HG03521 (cell line): ENCODE results near the gene TPRN.

ENCODE experiments used
- ATAC-seq: cut with Tn5 transposase; IDR thresholded peaks from one replicate; pipeline ENCODE4 v1.9.1; 2021; ENCODE audit warnings: mild to moderate bottlenecking, moderate library complexity; ENCODE audit not compliant: unreplicated experiment

TPRN gene

DNA sequence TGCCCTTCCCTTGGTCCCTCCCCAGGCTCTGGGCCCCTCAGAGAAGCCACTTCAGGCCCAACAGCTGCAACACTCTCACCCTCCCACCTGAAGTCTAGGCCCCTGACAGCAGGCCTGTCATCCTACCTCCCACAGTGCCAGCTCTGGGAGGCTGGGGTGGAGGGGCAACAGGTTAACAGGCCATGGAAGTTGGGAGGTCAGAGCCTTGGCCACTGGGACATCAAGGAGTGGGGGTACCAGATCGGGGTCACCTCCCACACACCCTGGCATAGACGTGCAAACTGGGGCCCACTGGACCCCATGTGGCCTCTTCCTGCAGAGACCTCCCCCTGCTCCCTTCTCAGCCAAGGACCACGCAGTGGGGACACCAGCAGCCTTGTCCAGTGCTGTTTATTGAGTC lies 9.3 kb downstream of the TPRN start:
- ATAC-seq: no peak

DNA sequence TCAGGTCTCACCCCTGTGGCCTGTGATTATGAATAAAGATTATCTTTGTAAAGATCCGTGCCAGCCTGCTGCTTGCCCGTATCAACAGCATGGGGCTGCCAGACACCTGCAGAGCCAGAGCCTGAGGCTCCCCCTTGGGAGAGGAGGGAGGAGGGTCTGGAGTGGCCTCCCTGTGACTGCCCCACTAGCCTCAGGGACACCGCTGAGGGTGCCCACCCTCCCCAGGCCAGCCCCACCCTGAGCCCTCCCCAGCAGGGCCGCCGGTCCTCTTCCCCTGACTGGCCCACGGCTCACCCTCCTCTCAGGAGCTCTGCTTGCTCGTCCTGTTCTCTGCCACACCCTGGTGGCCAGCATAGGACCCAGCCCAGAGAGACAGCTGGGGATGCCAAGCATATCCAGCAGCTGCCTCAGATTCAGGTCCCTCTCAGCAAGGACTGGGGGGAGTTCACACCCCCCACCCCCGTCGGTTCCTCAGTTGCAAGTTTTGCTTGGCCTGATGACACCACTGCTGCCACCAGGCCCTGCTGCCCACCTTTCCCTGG lies 10.2 kb downstream of the TPRN start:
- ATAC-seq: no peak

DNA sequence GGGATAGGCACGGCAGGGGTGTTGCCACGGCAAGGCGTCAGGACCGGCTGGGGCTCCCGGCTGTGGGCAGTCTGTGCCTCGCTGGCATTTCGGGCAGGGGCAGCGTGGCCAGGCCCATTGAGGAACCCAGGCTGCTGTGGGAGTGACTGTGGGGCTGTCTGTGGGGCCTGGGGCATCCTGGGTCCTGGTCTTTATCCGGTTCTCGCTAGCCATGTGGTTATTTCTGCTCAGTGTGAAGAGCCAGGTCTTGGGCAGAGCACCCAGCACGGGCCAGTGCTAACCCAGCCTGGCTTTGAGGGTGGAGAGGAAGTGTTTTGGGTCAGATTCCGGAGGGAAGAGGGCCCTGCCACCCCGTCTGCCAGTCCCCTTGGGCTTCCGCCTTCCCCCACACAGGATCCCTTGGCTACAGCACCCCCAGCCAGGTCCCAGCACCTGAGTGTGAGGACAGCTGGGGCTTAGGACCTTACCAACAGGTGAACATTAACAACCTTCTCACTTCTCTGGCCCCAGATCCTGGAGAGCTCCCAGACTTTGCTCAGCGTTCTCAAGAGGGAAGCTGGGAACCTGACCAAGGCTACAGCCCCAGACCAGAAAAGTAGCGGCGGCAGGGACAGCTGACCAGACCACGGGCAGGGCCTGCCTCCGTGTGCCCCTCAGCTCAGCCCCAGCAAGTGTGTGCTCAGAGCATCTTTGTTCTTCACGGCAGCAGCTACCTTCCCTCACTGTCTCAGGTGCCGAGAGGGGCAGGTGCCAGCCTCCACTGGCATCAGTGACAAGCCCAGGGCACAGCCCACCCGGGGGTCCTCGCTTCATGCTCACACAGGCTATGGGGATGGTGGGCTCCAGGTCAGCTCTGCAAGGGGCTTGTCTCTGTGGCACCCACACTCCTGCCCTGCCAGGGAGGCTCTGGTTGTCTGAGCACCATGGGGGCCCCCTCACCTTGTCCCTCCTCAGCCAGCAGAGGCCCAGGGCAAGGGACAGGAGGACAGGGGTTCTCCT lies 10.9 kb downstream of the TPRN start:
- ATAC-seq: no peak

DNA sequence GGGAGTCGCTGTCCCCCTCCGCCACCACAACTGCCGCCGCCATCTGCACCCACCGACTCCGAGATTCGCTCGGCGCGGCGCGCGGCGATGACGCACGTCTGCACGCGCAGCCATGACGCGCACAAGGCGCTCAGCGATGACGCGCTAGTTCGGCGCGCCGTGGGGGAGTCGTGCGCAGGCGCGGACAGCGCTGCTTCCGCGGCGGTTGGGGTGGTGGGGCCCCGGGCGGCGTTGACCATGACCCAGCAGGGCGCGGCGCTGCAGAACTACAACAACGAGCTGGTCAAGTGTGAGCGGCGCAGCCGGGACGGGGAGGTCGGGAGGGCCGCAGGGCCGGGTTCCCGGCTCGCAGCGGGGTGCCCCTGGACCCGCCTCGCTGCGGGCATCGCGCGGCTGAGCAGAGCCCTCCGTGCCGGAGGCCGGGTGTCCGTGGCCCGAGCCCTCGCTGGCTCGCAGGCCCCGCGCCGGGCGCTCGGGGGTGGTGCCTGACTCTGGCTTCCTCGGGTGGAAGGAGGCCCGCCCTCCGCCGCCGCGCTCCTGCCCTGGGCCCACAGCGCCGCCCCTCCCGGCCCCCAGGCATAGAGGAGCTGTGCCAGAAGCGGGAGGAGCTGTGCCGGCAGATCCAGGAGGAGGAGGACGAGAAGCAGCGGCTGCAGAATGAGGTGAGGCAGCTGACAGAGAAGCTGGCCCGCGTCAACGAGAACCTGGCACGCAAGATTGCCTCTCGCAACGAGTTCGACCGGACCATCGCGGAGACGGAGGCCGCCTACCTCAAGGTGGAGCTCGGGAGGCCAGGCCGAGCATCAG lies 11.8 kb downstream of the TPRN start, which contains the start of the genes ANAPC2 and SSNA1:
TSS of gene ANAPC2 (minus strand) at position 71 of the 807 bp plus-strand sequence. CDS start at position 43, 28 bp downstream.
TSS of gene SSNA1 (plus strand) at position 187 of the 807 bp plus-strand sequence. CDS start at position 238, 51 bp downstream.
- ATAC-seq: peak; percentile 76

DNA sequence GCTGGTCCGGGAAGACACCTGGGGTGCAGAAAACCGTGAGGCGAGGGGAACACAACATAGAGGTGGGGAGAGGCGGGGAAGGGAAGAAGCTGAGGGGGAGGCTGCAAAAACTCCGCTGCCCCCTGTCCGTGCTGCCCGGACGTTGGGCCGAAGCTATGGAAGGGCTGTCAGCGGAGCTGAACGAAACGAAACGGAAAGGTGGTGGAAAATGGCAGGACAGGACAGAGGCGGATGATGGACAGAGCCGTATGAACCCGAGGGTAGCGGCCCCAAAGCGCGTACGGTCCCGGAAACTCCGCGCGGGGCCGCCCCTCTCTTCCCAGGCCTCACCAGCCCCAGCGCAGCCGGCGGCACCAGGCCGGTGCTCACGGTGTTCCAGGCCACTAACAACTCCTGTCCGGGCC lies 12.5 kb downstream of the TPRN start:
- peak; percentile 2 for ATAC-seq

DNA sequence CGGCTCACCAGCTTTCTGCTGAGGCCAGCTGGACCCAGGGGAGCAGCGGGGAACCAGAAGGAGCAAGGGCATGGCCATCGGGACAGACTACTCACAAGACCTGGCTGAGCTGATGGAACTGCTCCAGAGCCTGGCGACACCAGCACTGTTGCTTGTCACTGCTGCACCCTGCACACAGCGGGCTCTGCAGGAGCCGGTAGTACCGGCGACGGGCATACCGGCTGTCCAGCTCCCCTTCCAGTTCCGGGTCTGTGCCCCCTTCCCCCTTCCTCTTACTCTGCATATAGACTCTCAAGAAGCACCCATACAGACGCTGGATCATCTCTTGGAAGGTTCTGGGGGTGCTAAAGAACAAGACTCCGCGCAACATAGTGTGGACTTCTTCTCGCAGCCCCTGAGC lies 13.2 kb downstream of the TPRN start:
- ATAC-seq: no peak

DNA sequence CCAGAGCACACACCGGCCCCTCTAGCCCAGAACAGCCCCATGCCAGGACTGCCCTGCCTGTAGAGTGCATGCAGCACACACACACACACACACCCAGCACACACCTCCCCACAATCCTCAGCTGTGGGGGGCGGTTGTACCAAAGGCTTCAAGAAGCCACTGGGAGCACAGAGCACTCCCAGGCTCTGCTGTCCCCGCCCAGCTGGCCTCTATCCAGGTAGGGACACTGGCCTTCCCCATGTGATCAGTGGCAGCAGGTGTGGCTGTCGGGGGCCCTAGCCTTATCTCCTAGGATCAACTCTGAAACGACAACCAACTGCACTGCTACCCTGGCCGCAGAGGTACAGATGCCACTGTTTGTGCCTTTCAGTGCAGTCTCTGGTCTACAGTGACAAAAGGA lies 14.2 kb downstream of the TPRN start:
- no peak for ATAC-seq

DNA sequence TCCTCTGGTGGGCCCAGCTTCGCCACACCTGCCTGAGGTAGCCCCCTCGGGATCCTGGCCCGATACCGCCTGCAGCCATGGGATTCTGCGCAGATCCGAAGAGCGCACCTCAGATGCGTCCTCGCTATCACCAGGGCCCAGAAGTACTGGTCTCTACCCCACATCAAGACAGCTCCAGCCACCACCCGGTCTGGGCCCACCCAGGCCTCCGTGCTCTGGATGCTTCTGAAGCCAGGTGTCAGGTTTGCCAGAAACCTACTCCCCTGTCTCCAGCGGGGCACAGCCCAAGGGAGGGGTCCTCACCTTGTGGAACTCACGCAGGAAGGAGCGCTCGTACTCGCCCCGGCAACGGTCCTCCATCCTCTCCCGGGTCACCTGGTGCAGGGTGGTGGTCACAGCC lies 14.6 kb downstream of the TPRN start:
- ATAC-seq: no peak

DNA sequence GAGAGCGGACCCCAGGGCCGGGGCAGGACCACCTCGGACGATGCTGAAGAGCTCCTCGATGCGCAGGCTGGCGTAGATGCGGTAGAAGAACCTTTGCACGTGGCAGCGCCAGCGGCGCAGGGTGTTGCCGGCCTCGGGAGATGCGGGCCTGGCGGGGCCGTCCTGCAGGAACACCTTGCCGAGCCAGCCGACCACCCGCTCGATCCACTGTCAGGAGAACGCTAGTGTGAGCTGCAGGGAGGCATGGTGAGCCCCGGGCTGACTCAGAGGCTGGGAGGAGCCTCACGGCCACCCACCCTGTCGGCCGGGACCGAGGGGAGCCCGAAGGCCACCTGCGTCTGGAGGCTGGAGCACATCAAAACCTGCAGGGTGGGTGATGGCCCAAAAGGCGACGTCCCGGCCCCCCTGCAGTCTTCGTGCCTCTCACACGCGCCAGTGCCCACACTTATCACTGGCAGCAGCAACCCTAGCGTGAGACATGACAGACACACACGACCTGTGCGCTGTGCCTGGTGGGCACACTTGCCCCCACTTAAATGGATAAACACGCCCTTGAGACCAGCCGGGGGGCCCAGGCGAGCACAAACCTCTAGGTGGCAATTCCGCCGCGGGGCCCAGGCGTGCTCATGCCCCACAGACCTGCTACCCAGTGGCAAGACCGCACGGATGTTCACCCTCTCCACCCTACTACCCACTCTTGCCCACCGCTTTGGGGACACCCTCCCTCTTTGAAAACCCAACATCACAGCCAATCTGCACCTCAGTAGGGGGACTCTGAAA lies 15.5 kb downstream of the TPRN start:
- no peak for ATAC-seq

DNA sequence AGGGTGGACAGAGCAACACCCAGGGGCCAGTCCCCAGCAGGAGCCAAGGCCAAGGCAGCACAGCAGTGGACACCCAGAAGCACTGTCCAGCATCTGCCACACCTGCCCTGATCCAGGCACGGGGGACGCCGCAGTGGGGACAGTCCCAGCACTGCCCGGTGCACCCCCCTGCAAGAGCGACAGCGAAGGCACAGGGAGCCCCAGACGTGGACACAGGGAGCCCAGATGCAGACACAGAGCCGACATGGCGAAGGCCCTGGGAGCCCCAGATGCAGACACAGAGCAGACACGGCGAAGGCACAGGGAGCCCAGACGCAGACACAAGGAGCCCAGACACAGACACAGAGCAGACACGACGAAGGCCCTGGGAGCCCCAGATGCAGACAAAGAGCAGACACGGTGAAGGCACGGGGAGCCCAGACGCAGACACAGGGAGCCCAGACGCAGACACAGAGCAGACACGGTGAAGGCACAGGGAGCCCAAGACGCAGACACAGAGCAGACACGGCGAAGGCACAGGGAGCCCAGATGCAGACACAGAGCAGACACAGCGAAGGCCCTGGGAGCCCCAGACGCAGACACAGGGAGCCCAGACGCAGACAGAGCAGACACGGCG lies 16.5 kb downstream of the TPRN start:
- no peak for ATAC-seq

DNA sequence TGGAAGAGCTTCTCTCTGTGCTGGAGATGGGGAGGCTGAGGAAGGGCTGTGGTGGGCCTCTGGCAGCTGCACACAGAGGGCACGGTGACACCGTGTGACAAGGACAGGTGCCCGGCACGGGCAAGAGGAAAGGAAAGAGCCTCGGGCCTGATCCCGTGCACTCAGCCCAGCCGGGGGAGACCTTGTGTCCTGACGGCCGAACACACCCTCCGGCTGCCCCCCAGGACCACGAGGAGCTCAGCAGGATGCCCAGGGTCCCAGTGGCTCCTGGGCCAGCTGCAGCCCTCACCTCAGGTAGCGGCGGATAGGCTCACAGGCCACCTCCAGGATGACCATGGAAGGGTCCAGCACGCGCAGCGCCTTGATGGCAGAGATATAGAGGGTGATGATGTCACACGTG lies 17.7 kb downstream of the TPRN start:
- ATAC-seq: no peak

DNA sequence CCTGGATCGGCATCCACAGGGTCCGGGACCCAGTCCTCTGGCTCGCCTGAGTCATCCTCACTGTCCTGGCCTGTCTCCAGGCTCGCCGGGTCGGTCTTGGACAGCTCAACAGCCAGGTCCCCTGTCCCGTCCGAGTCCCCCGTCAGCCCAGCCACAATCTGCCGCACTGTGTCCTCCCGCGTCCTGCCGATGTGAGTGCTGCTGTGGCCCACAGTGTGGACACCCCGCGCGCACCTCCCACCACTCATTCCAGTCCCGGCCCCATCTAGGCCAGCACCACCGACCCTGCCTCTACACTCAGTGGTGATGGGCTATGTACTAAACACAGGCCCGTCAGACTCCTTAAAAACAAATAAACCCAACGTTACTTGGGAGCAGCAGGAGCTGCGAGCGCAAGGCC lies 18.9 kb downstream of the TPRN start:
- ATAC-seq: no peak

DNA sequence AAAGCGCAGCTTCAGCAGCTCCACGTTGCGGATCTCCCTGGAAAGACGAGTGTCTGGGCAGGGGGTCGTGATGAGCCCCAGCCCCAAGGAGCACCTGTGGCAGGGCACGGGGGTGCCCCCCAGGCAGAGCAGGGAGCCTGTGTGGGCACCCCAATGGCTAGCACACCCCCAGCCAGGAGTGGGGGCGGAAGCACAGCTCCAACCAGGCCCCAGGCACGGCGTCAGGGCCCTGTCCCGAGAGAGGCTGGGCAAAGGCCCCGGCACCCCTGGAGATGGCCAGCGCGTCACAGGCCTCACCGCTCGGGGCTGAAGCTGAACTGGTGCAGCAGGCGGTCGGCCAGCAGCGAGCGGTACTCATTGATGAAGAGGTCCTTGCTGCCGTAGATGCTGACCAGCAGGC lies 20.1 kb downstream of the TPRN start:
- no peak for ATAC-seq

DNA sequence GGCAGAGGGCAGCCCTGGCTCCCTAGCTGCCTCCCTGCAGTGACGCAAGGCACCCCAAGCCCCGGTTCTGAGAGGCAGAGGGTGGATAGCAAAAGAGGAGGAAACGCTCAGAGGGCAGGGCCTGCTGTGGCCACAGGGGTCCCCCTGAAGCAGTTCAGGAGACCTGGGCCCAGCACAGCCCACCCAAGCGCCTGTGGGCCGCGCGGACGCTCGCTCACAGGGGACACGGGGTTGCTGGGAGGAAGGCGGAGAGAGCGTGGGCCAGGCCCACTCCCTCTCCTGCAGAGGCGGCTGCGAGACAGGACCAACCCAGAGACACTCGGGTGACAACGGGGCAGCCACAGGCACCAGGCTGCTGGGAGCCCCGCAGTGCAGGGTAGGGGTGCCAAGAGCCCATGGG lies 20.8 kb downstream of the TPRN start:
- no peak for ATAC-seq

DNA sequence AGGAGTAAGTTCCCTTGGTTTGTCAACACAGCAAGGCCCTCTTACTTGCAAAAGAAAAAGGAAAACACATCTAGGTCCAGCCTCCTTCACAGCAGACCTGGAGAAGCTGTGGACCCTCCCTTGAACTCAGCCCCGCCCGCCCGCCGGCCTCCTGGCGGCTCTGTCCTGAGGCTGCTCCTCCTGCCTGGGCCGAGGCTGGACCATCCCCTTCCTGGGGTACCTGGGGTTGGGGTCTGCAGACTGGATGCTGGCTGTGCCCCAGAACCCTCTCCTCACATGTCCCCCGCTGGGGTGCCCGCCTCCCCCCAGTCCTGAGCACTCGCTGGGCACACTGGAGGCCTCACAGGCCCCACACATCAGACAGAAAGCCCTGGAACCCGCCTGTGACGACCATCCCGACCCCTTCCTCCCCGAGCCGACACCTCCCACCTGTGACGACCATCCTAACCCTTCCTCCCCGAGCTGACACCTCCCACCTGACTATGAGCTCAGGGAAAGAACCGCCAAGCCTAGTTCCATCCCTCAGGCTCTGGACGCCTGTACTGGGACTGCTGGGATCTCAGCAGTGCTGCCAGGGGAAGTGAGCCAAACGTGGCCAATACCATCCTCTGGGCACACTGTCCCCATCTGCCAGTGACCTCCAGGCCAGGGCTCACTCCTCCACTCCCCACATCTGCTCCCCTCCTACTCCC lies 21.5 kb downstream of the TPRN start:
- ATAC-seq: no peak

DNA sequence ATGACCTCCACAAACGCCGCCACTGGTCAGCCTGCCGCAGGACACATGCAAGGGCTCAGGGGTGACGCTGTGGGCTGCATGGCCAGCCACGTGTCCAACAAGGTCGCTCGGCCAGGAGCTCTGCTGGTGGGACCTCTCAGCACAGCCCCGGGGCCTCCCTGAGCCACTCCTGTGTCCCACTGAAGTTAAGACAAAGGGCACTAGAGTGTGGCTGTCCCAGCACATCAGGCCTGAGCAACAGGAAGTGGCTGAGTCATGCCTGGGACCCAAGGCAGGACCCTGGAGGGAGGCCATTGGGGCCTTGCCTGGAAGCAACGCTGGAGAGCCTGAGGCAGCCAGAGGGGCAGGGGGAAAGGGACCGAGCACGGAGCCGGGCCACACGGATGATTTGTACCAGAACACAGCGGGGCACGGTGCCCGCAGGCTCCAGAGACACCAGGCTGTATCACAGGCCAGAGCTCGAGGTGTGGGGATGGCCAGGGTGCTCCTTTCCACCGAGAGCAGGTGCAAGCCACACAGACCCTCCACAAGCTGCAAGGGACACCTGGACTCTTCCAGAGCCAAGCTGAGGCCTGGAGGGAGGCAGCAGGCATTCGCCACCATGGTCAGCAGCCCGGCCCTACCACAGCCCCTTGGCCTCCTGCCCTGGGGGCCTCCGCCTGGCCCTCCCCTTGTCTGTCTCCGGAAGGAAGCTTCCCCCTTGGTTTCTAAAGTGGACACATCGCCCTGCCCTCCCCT lies 22.2 kb downstream of the TPRN start:
- ATAC-seq: no peak

DNA sequence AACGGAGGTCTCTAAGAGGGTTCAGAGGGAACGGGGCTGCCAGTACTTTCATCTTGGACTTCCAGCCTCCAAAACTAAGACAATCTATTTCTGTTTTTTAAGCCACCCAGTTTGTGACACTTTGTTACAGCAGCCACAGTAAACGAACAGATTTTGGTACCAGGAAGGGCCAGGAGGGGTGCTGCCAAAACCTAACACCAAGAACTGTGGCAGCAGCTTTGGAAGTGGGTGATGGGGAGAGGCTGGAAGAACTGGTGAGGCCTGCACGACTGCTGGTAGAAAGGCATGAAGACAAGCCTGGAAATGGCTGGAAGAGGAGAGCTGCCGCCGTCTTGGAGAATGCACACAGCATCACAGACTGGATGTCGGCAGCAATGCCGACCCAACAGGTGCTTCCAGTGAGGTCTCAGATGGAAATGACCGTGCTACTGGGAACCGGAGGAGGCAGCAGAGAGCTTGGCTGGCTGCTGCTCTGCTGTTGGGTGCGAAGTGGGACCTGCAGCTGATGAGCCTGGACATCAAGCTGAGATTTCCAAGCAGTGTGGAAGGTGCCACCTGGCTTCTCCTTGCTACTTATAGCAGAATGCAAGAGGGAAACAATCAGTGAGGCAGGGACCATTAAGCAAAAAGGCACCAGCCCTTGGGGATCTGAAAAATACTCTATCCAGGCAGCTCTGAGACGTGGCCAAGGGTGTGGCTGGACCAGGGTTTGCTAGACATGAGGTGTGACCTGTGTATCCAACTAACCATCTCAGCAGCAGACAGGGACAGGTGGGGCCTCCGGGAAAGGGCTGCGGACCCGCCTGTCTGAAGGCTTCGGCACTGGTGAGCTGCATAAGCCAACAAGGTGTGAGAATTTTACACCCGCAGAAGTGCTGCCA lies 24.0 kb downstream of the TPRN start:
- no peak for ATAC-seq
